GM23248 (cell line): ENCODE data around the gene KCTD3.

Source experiments
- EZH2 ChIP-seq: fragments of 200-600 bp; sonication (generic); IDR thresholded peaks from 2 replicates; pipeline ENCODE4 v1.6.1; 2018; ENCODE audit warnings: antibody characterized with exemption, mild to moderate bottlenecking; ENCODE audit not compliant: insufficient read depth, poor library complexity, severe bottlenecking
- EZH2phosphoT487 ChIP-seq: fragments of 200-600 bp; sonication (generic); IDR thresholded peaks from 2 replicates; pipeline ENCODE4 v1.6.1; 2018; ENCODE audit warnings: antibody characterized with exemption, moderate library complexity, mild to moderate bottlenecking, low read depth; ENCODE audit not compliant: insufficient read depth

DNA sequence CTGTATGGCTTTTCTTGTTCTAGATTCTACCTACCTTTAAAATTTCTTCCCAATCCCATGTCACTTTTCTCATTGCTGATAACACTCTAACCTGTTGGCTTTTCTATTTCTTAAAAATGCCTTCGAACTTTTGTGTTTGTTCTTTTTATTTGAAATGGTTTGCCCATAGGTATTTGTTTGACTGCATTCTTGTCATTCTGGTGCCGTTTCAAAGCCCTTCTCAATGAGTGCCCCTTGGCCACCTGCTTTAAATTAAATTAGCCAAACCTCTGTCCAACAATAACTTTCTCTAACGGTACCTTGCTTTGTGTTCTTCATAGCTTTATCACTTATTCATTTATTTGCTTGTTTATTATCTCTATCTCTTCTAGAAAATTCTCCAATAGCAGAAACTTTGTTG is 38.9 kb downstream of the KCTD3 start:
- TF ChIP-seq EZH2 (no peak), EZH2phosphoT487 (no peak)
